Measurements from ENCODE around the gene IMMT. TPM values are rescaled to one million over a fixed set of nuclear protein-coding genes. Genes with fewer than 3 reads are reported as not detected.

IMMT gene
- total RNA-seq, 1 donor from 2014 or later, result 99.4 TPM

DNA sequence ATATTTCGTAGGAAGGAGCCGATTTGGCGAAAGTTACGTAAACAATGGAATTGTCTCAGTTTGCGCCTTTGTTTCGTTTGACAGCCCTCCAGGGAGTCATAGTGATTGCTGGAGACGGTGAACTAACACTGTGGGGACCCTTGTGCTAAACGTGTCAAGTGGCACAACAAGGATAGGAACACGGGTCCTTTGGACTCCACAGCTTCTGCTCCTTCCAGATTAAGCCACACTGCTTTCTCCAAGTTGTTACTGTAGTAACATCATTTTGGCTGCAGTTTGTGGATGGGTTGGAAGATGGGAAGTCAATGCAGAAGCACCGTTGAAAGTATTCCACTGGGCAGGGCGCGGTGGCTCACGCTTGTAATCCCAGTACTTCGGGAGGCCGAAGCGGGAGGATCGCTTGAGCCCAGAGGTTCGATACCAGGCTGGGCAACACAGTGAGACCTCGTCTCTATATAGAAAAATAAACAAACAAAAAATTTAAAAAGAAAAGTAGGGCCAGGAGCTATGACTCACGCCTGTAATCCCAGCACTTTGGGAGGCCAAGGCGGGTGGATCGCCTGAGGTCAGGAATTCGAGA lies 636 bp upstream of the IMMT start:
- Histone ChIP-seq H3K27me3 (ENCODE audit: insufficient read depth, low read length) (no peaks in the 10 kb centered on the region), H3K9ac (ENCODE audit: low read length) (peak overlapping the region; percentile 97), H3K4me3 (ENCODE audit: insufficient read depth, low read depth, low read length) (peak overlapping the region; percentile 81), H3K79me2 (ENCODE audit: insufficient read depth, low read length) (peaks cover 55% of the 10 kb centered on the region), H4K20me1 (ENCODE audit: insufficient read depth, low read length) (peaks cover 35% of the 10 kb centered on the region), H3K4me1 (ENCODE audit: insufficient read depth, low read length) (peaks cover 10% of the 10 kb centered on the region), H3K9me3 (ENCODE audit: insufficient read depth, low read depth, low read length) (no peaks in the 10 kb centered on the region), H3K27ac (ENCODE audit: low read depth, low read length) (peak overlapping the region; percentile 98), H3K4me2 (ENCODE audit: low read length) (peak overlapping the region; percentile 86), H3K36me3 (ENCODE audit: insufficient read depth, low read length) (no peaks in the 10 kb centered on the region), H2AFZ (ENCODE audit: low read depth, low read length) (peak overlapping the region; percentile 58)
- no peak for DNase-seq (ENCODE audit: low read depth)
- Mint-ChIP-seq H3K27me3 (ENCODE audit: low read depth, unreplicated experiment) (no peaks in the 10 kb centered on the region), H3K4me1 (ENCODE audit: low read depth, unreplicated experiment) (peaks cover 22% of the 10 kb centered on the region), H3K27ac (ENCODE audit: unreplicated experiment) (peak overlapping the region; percentile 90), H3K4me3 (ENCODE audit: unreplicated experiment) (peak overlapping the region; percentile 90), H3K36me3 (ENCODE audit: low read depth, unreplicated experiment) (peaks cover under 1% of the 10 kb centered on the region), H3K9me3 (ENCODE audit: unreplicated experiment) (no peaks in the 10 kb centered on the region)
- TF ChIP-seq, protein P1, sequence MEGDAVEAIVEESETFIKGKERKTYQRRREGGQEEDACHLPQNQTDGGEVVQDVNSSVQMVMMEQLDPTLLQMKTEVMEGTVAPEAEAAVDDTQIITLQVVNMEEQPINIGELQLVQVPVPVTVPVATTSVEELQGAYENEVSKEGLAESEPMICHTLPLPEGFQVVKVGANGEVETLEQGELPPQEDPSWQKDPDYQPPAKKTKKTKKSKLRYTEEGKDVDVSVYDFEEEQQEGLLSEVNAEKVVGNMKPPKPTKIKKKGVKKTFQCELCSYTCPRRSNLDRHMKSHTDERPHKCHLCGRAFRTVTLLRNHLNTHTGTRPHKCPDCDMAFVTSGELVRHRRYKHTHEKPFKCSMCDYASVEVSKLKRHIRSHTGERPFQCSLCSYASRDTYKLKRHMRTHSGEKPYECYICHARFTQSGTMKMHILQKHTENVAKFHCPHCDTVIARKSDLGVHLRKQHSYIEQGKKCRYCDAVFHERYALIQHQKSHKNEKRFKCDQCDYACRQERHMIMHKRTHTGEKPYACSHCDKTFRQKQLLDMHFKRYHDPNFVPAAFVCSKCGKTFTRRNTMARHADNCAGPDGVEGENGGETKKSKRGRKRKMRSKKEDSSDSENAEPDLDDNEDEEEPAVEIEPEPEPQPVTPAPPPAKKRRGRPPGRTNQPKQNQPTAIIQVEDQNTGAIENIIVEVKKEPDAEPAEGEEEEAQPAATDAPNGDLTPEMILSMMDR (IDR thresholded peaks at IDR 0.05; ENCODE audit: insufficient read depth, low read depth, low read length), result no peak
- TF ChIP-seq EZH2 (IDR thresholded peaks at IDR 0.05; ENCODE audit: insufficient read depth, low read length), result no peak
- no peak for FAIRE-seq

DNA sequence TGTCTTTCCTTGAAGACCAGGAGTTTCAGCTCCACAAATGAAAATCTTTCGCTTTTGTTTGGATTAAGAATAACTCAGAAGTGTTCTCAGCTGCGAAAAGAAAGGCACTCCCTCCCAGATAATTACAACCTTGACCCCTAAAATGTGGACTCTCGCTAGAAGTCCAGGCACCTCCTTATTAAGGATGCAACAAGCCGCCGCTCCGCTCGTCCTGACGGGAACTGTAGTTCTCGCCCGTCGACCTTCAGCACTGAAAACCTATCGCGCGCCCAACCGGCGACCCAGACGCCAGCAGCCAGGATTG lies 559 bp downstream of the IMMT start:
- peak overlapping the region; percentile 97 for H3K9ac ChIP-seq (ENCODE audit: low read length)
- DNase-seq (ENCODE audit: low read depth) (no peak), FAIRE-seq (no peak)
- no peaks in the 10 kb centered on the region for H3K36me3 ChIP-seq (ENCODE audit: insufficient read depth, low read length)
- TF ChIP-seq, protein P1 (IDR thresholded peaks at IDR 0.05; ENCODE audit: insufficient read depth, low read depth, low read length), result no peak
- TF ChIP-seq EZH2 (IDR thresholded peaks at IDR 0.05; ENCODE audit: insufficient read depth, low read length), result no peak
- peaks cover 47% of the 10 kb centered on the region for H4K20me1 ChIP-seq (ENCODE audit: insufficient read depth, low read length)
- H3K27me3 ChIP-seq (ENCODE audit: insufficient read depth, low read length), result no peaks in the 10 kb centered on the region
- no peaks in the 10 kb centered on the region for H3K9me3 ChIP-seq (ENCODE audit: insufficient read depth, low read depth, low read length)
- Mint-ChIP-seq H3K9me3 (ENCODE audit: unreplicated experiment) (no peaks in the 10 kb centered on the region), H3K4me1 (ENCODE audit: low read depth, unreplicated experiment) (peaks cover 20% of the 10 kb centered on the region), H3K36me3 (ENCODE audit: low read depth, unreplicated experiment) (peaks cover 5% of the 10 kb centered on the region), H3K27ac (ENCODE audit: unreplicated experiment) (peak overlapping the region; percentile 60), H3K4me3 (ENCODE audit: unreplicated experiment) (peak overlapping the region; percentile 90), H3K27me3 (ENCODE audit: low read depth, unreplicated experiment) (no peaks in the 10 kb centered on the region)
- H3K4me3 ChIP-seq (ENCODE audit: insufficient read depth, low read depth, low read length), result peak overlapping the region; percentile 81
- peaks cover 10% of the 10 kb centered on the region for H3K4me1 ChIP-seq (ENCODE audit: insufficient read depth, low read length)
- H3K4me2 ChIP-seq (ENCODE audit: low read length), result peak overlapping the region; percentile 86
- H3K27ac ChIP-seq (ENCODE audit: low read depth, low read length), result peak overlapping the region; percentile 98
- peaks cover 55% of the 10 kb centered on the region for H3K79me2 ChIP-seq (ENCODE audit: insufficient read depth, low read length)
- H2AFZ ChIP-seq (ENCODE audit: low read depth, low read length), result no peak overlapping the region

DNA sequence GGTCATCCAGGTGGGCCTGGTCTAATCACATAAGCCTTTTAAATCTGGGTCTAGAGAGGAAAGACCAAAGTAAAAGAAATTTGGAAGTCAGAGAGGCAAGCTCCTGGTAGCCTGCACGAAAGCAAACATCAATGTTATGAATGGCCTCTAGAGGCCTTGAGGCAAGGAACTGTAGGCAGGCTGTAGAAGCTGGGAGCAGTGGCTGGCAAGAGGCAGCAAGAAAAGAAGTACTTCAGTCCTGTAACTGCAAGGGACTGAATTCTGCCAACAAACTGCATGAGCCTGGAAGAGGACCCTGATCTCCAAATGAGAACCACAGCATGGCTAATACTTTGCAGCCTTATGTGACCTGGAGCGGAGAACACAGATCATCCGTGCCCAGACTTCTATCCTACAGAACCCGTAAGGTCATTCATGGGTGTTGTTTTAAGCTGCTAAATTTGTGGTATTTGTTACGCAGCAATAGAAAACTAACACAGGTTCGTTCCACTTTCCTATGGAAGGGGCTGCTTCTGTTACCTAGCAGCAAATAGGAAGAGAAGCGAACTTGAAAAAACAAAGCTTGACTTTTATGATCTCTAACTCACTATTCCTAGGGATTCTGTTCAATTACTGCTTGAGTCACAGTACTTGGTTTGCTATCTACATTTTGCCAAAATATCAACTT lies 1.2 kb downstream of the IMMT start:
- H3K79me2 ChIP-seq (ENCODE audit: insufficient read depth, low read length), result peaks cover 56% of the 10 kb centered on the region
- peak overlapping the region; percentile 98 for H3K27ac ChIP-seq (ENCODE audit: low read depth, low read length)
- peak overlapping the region; percentile 86 for H3K4me2 ChIP-seq (ENCODE audit: low read length)
- no peaks in the 10 kb centered on the region for H3K27me3 ChIP-seq (ENCODE audit: insufficient read depth, low read length)
- no peaks in the 10 kb centered on the region for H3K9me3 ChIP-seq (ENCODE audit: insufficient read depth, low read depth, low read length)
- no peaks in the 10 kb centered on the region for H3K9me3 Mint-ChIP-seq (ENCODE audit: unreplicated experiment)
- H2AFZ ChIP-seq (ENCODE audit: low read depth, low read length), result no peak overlapping the region
- FAIRE-seq, result no peak
- peaks cover 52% of the 10 kb centered on the region for H4K20me1 ChIP-seq (ENCODE audit: insufficient read depth, low read length)
- TF ChIP-seq, protein P1 (IDR thresholded peaks at IDR 0.05; ENCODE audit: insufficient read depth, low read depth, low read length), result no peak
- no peak for TF ChIP-seq EZH2 (IDR thresholded peaks at IDR 0.05; ENCODE audit: insufficient read depth, low read length)
- H3K4me3 ChIP-seq (ENCODE audit: insufficient read depth, low read depth, low read length), result peak overlapping the region; percentile 81
- peaks cover 5% of the 10 kb centered on the region for H3K36me3 Mint-ChIP-seq (ENCODE audit: low read depth, unreplicated experiment)
- H3K36me3 ChIP-seq (ENCODE audit: insufficient read depth, low read length), result no peaks in the 10 kb centered on the region
- H3K27ac Mint-ChIP-seq (ENCODE audit: unreplicated experiment), result peak overlapping the region; percentile 60
- peak overlapping the region; percentile 97 for H3K9ac ChIP-seq (ENCODE audit: low read length)
- no peaks in the 10 kb centered on the region for H3K27me3 Mint-ChIP-seq (ENCODE audit: low read depth, unreplicated experiment)
- peaks cover 20% of the 10 kb centered on the region for H3K4me1 Mint-ChIP-seq (ENCODE audit: low read depth, unreplicated experiment)
- H3K4me1 ChIP-seq (ENCODE audit: insufficient read depth, low read length), result peaks cover 10% of the 10 kb centered on the region
- H3K4me3 Mint-ChIP-seq (ENCODE audit: unreplicated experiment), result peak overlapping the region; percentile 90
- no peak for DNase-seq (ENCODE audit: low read depth)

All from astrocyte (in vitro differentiated cells and primary cell).